Glutamatergic neuron (in vitro differentiated cells): ENCODE measurements around the gene EXOSC2. TPM values are rescaled to one million over a fixed set of nuclear protein-coding genes. Genes with fewer than 3 reads are reported as not detected.
A peak's percentile ranks its signal among the peaks of the same experiment; 100 is the strongest.

Source experiments
- DNase-seq: peaks from one replicate; pipeline ENCODE4 v3.0.0; 2022
- H3K27ac Mint-ChIP-seq: one replicate; pipeline ENCODE4 v1.8.0; 2020; ENCODE audit warnings: mild to moderate bottlenecking, mixed read lengths, inconsistent platforms; ENCODE audit not compliant: unreplicated experiment
- H3K27me3 Mint-ChIP-seq: one replicate; pipeline ENCODE4 v1.8.0; 2020; ENCODE audit warnings: mild to moderate bottlenecking, moderate library complexity, mixed read lengths, inconsistent platforms; ENCODE audit not compliant: unreplicated experiment
- H3K36me3 Mint-ChIP-seq: one replicate; pipeline ENCODE4 v1.8.0; 2020; ENCODE audit warnings: mild to moderate bottlenecking, mixed read lengths, inconsistent platforms; ENCODE audit not compliant: unreplicated experiment
- H3K4me1 Mint-ChIP-seq: one replicate; pipeline ENCODE4 v1.8.0; 2020; ENCODE audit warnings: mild to moderate bottlenecking, low read depth, mixed read lengths, inconsistent platforms; ENCODE audit not compliant: unreplicated experiment
- H3K4me3 Mint-ChIP-seq: one replicate; pipeline ENCODE4 v1.8.0; 2020; ENCODE audit warnings: mild to moderate bottlenecking, mixed read lengths, inconsistent platforms; ENCODE audit not compliant: unreplicated experiment
- H3K9me3 Mint-ChIP-seq: one replicate; pipeline ENCODE4 v1.8.0; 2020; ENCODE audit warnings: mild to moderate bottlenecking, moderate library complexity, mixed read lengths, inconsistent platforms; ENCODE audit not compliant: unreplicated experiment
- total RNA-seq: library from RNA; stranded (reverse); fragmentation: NEBNext Ultra II Directional; extraction: Animal tissue kit (Norgen Biotek cat#: 25700); gene quantifications from one replicate; pipeline ENCODE4 v1.2.1, GENCODE V29; 2021; ENCODE audit not compliant: unreplicated experiment
- TF ChIP-seq, protein P1 (sequence below): fragments of 200-600 bp; sonication (generic); IDR thresholded peaks from one replicate; pipeline ENCODE4 v1.5.0; 2021; ENCODE audit not compliant: partially characterized antibody, unreplicated experiment

Gene EXOSC2
- total RNA-seq, 1 donor from 2014 or later: 43.3 TPM

DNA sequence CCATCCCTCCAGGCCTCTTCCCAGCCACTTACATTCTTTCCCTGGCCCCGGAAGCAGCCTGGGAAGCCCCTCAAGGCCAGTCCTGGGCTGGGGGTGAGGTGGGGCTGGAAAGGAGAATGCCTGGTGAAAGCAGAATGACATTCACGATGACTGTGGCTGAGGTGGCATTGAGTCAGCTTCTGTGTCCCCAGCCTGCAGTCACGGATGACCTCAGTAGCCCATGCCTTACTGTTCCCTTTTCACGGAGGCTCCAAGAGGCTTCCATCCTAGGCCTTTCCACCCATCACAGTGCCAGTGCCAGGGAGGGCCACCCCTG is 26.5 kb upstream of the EXOSC2 start:
- TF ChIP-seq, protein P1, sequence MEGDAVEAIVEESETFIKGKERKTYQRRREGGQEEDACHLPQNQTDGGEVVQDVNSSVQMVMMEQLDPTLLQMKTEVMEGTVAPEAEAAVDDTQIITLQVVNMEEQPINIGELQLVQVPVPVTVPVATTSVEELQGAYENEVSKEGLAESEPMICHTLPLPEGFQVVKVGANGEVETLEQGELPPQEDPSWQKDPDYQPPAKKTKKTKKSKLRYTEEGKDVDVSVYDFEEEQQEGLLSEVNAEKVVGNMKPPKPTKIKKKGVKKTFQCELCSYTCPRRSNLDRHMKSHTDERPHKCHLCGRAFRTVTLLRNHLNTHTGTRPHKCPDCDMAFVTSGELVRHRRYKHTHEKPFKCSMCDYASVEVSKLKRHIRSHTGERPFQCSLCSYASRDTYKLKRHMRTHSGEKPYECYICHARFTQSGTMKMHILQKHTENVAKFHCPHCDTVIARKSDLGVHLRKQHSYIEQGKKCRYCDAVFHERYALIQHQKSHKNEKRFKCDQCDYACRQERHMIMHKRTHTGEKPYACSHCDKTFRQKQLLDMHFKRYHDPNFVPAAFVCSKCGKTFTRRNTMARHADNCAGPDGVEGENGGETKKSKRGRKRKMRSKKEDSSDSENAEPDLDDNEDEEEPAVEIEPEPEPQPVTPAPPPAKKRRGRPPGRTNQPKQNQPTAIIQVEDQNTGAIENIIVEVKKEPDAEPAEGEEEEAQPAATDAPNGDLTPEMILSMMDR: no peak
- H3K4me1 Mint-ChIP-seq: peaks cover 12% of the 10 kb centered on the region
- H3K36me3 Mint-ChIP-seq: no peaks in the 10 kb centered on the region
- no peak overlapping the region for H3K27ac Mint-ChIP-seq
- DNase-seq: no peak
- H3K4me3 Mint-ChIP-seq: no peak overlapping the region
- H3K27me3 Mint-ChIP-seq: peaks cover 24% of the 10 kb centered on the region
- H3K9me3 Mint-ChIP-seq: peaks cover 12% of the 10 kb centered on the region

DNA sequence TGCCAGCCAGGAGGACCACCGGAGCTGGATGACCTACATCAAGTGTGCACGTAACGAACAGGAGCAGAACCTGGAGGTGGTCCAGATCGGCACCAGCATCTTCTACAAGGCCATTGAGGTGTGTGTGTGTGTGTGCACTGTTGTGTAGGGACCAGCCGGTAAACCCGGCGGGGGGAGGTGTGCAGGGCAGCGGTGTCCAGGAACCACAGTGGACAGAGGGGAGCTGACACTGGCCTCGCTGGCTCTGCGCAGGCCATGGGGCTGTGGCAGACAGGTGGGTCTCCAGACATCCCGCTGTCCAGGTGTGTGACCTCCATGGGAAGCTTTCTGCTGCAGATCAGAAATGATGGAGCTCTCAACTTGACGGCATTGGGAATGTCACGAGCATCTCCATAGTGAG is 25.4 kb upstream of the EXOSC2 start:
- H3K27me3 Mint-ChIP-seq: peaks cover 24% of the 10 kb centered on the region

DNA sequence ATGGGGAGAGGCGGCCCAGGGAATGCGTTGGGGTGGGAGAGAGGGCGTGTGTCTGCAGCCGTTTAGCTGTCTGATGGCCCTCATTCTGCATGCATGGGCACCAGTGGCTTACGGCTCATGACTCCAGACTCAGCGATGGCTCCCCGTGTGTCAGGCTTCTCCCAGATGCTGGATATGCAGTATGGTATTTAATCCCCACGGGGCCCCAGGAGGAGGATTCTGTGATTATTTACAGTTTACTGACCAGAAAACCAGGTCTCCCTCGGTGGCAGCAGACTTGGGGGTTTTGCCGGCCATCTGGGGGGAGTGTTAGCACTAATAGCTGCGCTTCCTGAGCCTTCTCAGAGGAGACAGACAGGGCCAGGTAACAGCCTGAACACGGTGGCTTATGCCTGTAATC is 24.9 kb upstream of the EXOSC2 start:
- TF ChIP-seq, protein P1: no peak
- H3K27ac Mint-ChIP-seq: no peak overlapping the region
- H3K27me3 Mint-ChIP-seq: peaks cover 24% of the 10 kb centered on the region
- peaks cover 15% of the 10 kb centered on the region for H3K9me3 Mint-ChIP-seq
- no peak for DNase-seq
- H3K4me1 Mint-ChIP-seq: peaks cover 22% of the 10 kb centered on the region
- H3K36me3 Mint-ChIP-seq: no peaks in the 10 kb centered on the region
- H3K4me3 Mint-ChIP-seq: no peak overlapping the region

More for the DNA sequence above, 25.4 kb upstream of the EXOSC2 start:
- Mint-ChIP-seq H3K9me3 (peaks cover 15% of the 10 kb centered on the region), H3K4me3 (no peak overlapping the region), H3K4me1 (peaks cover 22% of the 10 kb centered on the region), H3K27ac (no peak overlapping the region), H3K36me3 (no peaks in the 10 kb centered on the region)
- TF ChIP-seq, protein P1: no peak
- no peak for DNase-seq

DNA sequence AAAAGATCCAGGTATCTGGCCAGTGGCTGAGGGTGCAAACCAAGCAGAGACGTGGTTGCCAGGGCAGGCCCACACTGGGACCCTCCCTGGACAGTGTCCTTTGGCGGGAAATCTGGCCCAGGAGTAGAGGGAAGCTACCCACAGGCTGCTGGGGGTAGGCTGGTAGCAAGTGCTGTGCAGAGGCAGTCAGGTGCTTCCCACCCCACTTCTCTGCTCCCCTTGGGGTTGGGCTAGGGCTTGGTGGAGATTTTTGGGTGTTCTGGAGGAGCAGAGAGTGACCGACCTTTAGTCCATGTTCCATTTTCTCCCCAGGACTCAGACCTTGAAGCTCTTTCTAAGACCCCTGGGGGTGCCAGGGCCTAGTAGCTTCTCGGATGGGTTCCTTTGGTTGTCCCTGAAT is 23.6 kb upstream of the EXOSC2 start:
- DNase-seq: no peak
- H3K4me1 Mint-ChIP-seq: peaks cover 22% of the 10 kb centered on the region
- H3K27me3 Mint-ChIP-seq: peaks cover 22% of the 10 kb centered on the region
- TF ChIP-seq, protein P1: no peak
- H3K27ac Mint-ChIP-seq: no peak overlapping the region
- peaks cover 15% of the 10 kb centered on the region for H3K9me3 Mint-ChIP-seq
- no peaks in the 10 kb centered on the region for H3K36me3 Mint-ChIP-seq
- no peak overlapping the region for H3K4me3 Mint-ChIP-seq

DNA sequence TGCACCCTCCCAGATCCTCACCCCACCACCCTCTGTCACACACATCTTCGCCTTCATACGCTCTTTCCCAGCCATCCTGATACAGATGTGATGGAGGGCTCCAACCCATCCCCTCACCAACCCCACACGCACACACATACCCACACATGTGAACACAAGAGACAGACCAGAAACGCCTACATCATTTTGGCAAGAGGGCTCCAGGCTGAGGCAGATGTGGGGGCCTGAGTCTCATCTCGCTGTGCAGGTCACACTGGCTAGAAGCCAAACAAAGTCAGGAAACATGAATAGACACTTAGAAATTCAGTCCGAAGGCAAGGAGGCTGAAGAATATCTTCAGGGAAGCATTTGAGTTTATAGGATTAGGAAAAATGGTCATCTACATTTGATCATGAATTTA is 22.9 kb upstream of the EXOSC2 start:
- peaks cover 18% of the 10 kb centered on the region for H3K27me3 Mint-ChIP-seq

More for the DNA sequence above, 22.9 kb upstream of the EXOSC2 start:
- Mint-ChIP-seq H3K27ac (peak overlapping the region; percentile 14), H3K9me3 (peaks cover 12% of the 10 kb centered on the region), H3K4me3 (peak overlapping the region; percentile 48), H3K36me3 (no peaks in the 10 kb centered on the region), H3K4me1 (peaks cover 21% of the 10 kb centered on the region)
- TF ChIP-seq, protein P1: no peak
- no peak for DNase-seq
